Transverse colon (tissue), 4 donors: ENCODE results near the gene PLXDC2. TPM values are rescaled to one million over a fixed set of nuclear protein-coding genes. Genes with fewer than 3 reads are reported as not detected.

ENCODE experiments used
- DNase-seq: peaks from one replicate; pipeline ENCODE4 v3.0.0-alpha.2; 2019
- H3K27ac ChIP-seq, 4 donors: fragments of 200-600 bp; sonication (generic); 2 replicates each; pipeline ENCODE4 v1.5.1; 2016 to 2018; ENCODE audit warnings: inconsistent platforms in 4 of 4
- H3K27me3 ChIP-seq: fragments of 200-600 bp; sonication (generic); 2 replicates; pipeline ENCODE4 v1.5.1; 2017; ENCODE audit warnings: inconsistent platforms
- H3K36me3 ChIP-seq, 4 donors: fragments of 200-600 bp; sonication (generic); 2 replicates each; pipeline ENCODE4 v1.5.1; 2017 to 2019; ENCODE audit warnings: inconsistent platforms in 4 of 4
- H3K4me1 ChIP-seq, 4 donors: fragments of 200-600 bp; sonication (generic); 2 replicates each; pipeline ENCODE4 v1.5.1; 2017 to 2020; ENCODE audit warnings: inconsistent platforms in 4 of 4
- H3K4me3 ChIP-seq, 4 donors: fragments of 200-600 bp; sonication (generic); 1 replicate in 1 of 4; 2 replicates in 3 of 4; pipeline versions ENCODE4 v1.5.1 to v1.6.1; 2017 to 2019; ENCODE audit warnings: inconsistent platforms in 4 of 4
- H3K9me3 ChIP-seq, 2 donors: fragments of 200-600 bp; sonication (generic); 2 replicates each; pipeline ENCODE4 v1.5.1; 2017 to 2019; ENCODE audit warnings: inconsistent platforms in 2 of 2
- EP300 ChIP-seq: sonication (generic); formaldehyde crosslinking; IDR thresholded peaks from one replicate; pipeline ENCODE4 v1.6.1; 2017; ENCODE audit warnings: antibody characterized with exemption, low read depth
- POLR2A ChIP-seq: fragments of 450-650 bp; IDR thresholded peaks from one replicate; pipeline ENCODE4 v1.6.1; 2016; ENCODE audit warnings: antibody characterized with exemption, mild to moderate bottlenecking, moderate library complexity
- POLR2AphosphoS5 ChIP-seq, 3 donors: sonication (generic); formaldehyde crosslinking; IDR thresholded peaks; one replicate each; pipeline ENCODE4 v1.6.1; 2016; ENCODE audit warnings: antibody characterized with exemption in 3 of 3
- WGBS, 2 donors: methylation state at CpG; one replicate each; pipeline ENCODE4 v1.1.5; 2018; ENCODE audit warnings: low coverage in 1 of 2; 5-methylcytosine and 5-hydroxymethylcytosine counted together
- in situ Hi-C, 4 donors: fragments of 200-750 bp; cut with MboI; loops; one replicate each; pipeline versions ENCODE4 v1.15.0 to v1.15.1; 2017; ENCODE audit warnings: low sequenced_read_pairs in 3 of 4, low pct_ligation_motif_present in 1 of 4, low pct_unique_long_range_greater_than_20kb in 1 of 4
- intact Hi-C: fragments of 100-400 bp; cut with DNase I; formaldehyde crosslinking; loops from one replicate; pipeline ENCODE4 v1.15.1; 2023; ENCODE audit warnings: low total_unique reads
- total RNA-seq, 4 donors: library from RNA; depleted of rRNA; stranded (reverse); fragments of >200 nt; gene quantifications; one replicate each; pipeline ENCODE4 v1.1.0, GENCODE V29; 2016
- TF ChIP-seq, protein P1 (sequence below), 5 experiments: fragments of 200-600 bp in 3 of 5; fragments of 450-650 bp in 2 of 5; sonication (generic) in 3 of 5; IDR thresholded peaks; 1 replicate in 2 of 5; 2 replicates in 3 of 5; pipeline ENCODE4 v1.5.1; 2016 to 2017; ENCODE audit warnings: antibody characterized with exemption in 5 of 5, inconsistent platforms in 3 of 5, mild to moderate bottlenecking in 2 of 5, moderate library complexity in 1 of 5

PLXDC2 gene
- total RNA-seq, 4 donors from 2014 or later: 12.0 to 32.2 (median 20.3) TPM

DNA sequence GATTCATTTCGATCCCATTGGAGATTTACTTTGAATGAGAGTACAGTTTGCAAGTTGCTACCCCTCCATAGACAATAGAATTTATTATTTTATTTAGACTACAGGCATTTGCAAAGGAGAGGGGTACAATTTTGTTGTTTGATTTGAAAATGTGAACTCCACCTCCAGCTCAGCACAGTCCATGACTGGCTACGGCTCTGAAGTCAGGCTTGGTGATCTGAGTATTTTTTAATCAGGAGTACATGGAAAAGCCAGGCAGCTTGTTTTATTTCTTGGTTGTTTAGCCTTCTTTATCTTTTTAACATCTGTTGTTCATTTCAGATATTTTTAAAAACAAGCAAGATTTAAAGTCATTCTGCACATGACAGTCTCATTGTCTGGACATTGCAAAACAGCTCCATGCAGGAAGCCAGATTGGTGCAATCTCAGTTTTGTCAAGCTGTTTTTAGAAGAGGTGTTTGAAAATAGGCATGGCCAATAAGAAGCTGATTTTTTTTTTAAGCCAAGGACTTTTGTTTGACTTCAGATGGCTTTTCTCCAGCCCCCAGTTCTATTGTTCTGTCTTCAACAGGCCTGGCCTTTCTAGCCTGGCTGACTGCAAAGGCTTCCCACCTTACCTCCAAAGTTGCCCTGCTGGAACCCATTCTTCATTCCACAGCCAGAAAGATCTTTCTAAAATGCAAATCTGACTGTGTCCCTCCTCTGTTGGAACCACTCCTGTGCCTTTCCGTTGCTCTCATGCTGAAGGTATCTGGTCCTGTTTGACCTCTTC, 12.2 kb downstream of the PLXDC2 start:
- Histone ChIP-seq H3K4me1 (peaks cover 0 to 21% (median 0%) of the 10 kb centered on the region in 4 donors), H3K9me3 (no peaks in the 10 kb centered on the region), H3K27ac (peak overlapping the region in 3 of 4 donors; percentile 43 to 54 (median 50)), H3K27me3 (no peaks in the 10 kb centered on the region), H3K4me3 (no peak overlapping the region), H3K36me3 (no peaks in the 10 kb centered on the region)
- intact Hi-C loops (no loop called here), in situ Hi-C loops (no loop called here)
- no peak for DNase-seq
- WGBS, 2 donors: 75 to 79% methylated on average over 3 of the region's 3 CpGs
- no peak for TF ChIP-seq POLR2A
- peak in 1 of 3 donors; percentile 40 for TF ChIP-seq POLR2AphosphoS5 (IDR thresholded peaks at IDR 0.05)

GRCh38 chr10:19832699-19833098, 16.5 kb downstream of the PLXDC2 start:
- no peak for DNase-seq
- Histone ChIP-seq H3K36me3 (no peaks in the 10 kb centered on the region), H3K27me3 (no peaks in the 10 kb centered on the region), H3K9me3 (no peaks in the 10 kb centered on the region), H3K4me1 (peaks cover 0 to 8% (median 0%) of the 10 kb centered on the region in 4 donors), H3K4me3 (no peak overlapping the region), H3K27ac (no peak overlapping the region)
- in situ Hi-C loops: no loop called here
- TF ChIP-seq POLR2AphosphoS5 (IDR thresholded peaks at IDR 0.05) (no peak), POLR2A (no peak), EP300 (no peak)
- TF ChIP-seq, protein P1, sequence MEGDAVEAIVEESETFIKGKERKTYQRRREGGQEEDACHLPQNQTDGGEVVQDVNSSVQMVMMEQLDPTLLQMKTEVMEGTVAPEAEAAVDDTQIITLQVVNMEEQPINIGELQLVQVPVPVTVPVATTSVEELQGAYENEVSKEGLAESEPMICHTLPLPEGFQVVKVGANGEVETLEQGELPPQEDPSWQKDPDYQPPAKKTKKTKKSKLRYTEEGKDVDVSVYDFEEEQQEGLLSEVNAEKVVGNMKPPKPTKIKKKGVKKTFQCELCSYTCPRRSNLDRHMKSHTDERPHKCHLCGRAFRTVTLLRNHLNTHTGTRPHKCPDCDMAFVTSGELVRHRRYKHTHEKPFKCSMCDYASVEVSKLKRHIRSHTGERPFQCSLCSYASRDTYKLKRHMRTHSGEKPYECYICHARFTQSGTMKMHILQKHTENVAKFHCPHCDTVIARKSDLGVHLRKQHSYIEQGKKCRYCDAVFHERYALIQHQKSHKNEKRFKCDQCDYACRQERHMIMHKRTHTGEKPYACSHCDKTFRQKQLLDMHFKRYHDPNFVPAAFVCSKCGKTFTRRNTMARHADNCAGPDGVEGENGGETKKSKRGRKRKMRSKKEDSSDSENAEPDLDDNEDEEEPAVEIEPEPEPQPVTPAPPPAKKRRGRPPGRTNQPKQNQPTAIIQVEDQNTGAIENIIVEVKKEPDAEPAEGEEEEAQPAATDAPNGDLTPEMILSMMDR (IDR thresholded peaks at IDR 0.05): no peak
- intact Hi-C loops: no loop called here
- WGBS, 2 donors: 54 to 63% methylated on average over 9 of the region's 9 CpGs

DNA sequence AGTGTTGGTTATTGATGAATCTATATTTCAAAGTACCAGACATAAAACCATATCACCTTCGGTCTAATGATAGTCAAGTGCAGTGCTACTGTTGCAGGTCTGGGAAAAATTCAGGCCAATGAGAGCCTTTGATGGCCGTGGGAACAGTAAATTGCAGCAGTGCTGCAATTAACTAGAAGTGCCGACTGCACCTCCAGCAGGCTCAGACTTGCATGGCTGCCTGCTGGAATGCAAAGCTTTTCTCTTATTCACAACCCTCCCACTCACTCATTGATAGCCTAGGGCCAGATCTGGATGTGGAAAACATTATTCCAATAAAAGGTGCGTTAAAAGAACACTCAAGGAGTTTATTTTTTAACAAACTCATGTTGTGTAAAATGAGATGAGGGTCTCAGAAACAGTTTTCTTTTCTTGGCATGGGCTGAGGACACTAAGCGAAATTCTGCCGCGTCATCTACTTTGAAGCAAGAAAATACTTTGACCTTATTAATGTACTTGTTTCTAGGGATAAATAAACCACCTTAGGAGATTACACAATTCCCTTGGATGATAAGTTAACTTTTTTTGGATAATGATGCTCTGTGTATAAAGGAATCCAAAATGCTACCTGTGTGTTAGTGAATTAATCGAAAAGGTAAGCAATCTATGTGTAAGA, 17.1 kb downstream of the PLXDC2 start:
- in situ Hi-C loops: no loop called here
- DNase-seq: no peak
- peaks cover 0 to 8% (median 0%) of the 10 kb centered on the region in 4 donors for H3K4me1 ChIP-seq
- WGBS, 2 donors: 77 to 88% methylated on average over 5 to 8 of the region's 8 CpGs
- no peak for TF ChIP-seq POLR2AphosphoS5 (IDR thresholded peaks at IDR 0.05)
- TF ChIP-seq, protein P1 (IDR thresholded peaks at IDR 0.05): no peak
- TF ChIP-seq EP300: no peak
- no peak for TF ChIP-seq POLR2A
- no peaks in the 10 kb centered on the region for H3K36me3 ChIP-seq
- H3K9me3 ChIP-seq: no peaks in the 10 kb centered on the region
- no peak overlapping the region for H3K4me3 ChIP-seq
- intact Hi-C loops: no loop called here
- no peaks in the 10 kb centered on the region for H3K27me3 ChIP-seq
- H3K27ac ChIP-seq: no peak overlapping the region

- no peak for DNase-seq
- no peaks in the 10 kb centered on the region for H3K27me3 ChIP-seq
- H3K27ac ChIP-seq: no peak overlapping the region
- peaks cover 0 to 4% (median 0%) of the 10 kb centered on the region in 4 donors for H3K4me1 ChIP-seq
- no peak overlapping the region for H3K4me3 ChIP-seq
- intact Hi-C loops (no loop called here), in situ Hi-C loops (no loop called here)
- no peaks in the 10 kb centered on the region for H3K36me3 ChIP-seq
- TF ChIP-seq, protein P1 (IDR thresholded peaks at IDR 0.05): no peak
- no peak for TF ChIP-seq EP300
- no peak for TF ChIP-seq POLR2A
- no peak for TF ChIP-seq POLR2AphosphoS5 (IDR thresholded peaks at IDR 0.05)
- no peaks in the 10 kb centered on the region for H3K9me3 ChIP-seq
- 83 to 95% methylated on average over 2 of the region's 2 CpGs for whole genome bisulfite sequencing, 2 donors
Measured at GRCh38 chr10:19835952-19836351, 19.7 kb downstream of the PLXDC2 start.
